Osteoblast (primary cell): ENCODE measurements around the gene PLXDC2. TPM values are rescaled to one million over a fixed set of nuclear protein-coding genes. Genes with fewer than 3 reads are reported as not detected.

Experiments
- DNase-seq: peaks from one replicate; pipeline ENCODE4 v3.0.0; 2011; ENCODE audit warnings: low spot score, mixed read lengths; ENCODE audit not compliant: insufficient read length; ENCODE audit errors: missing footprints
- H2AFZ ChIP-seq: 2 replicates; pipeline ENCODE4 v1.6.0; 2011; ENCODE audit warnings: mild to moderate bottlenecking, low read length
- H3K27ac ChIP-seq: 2 replicates; pipeline ENCODE4 v1.5.1; 2011; ENCODE audit warnings: mild to moderate bottlenecking, low read depth, low read length, moderate library complexity
- H3K27me3 ChIP-seq: 2 replicates; pipeline ENCODE4 v1.6.0; 2012; ENCODE audit warnings: mild to moderate bottlenecking, control low read depth, inconsistent platforms, low read length, moderate library complexity; ENCODE audit not compliant: insufficient read depth
- H3K36me3 ChIP-seq: 2 replicates; pipeline ENCODE4 v1.5.1; 2011; ENCODE audit warnings: mild to moderate bottlenecking, low read length, control low read depth, moderate library complexity; ENCODE audit not compliant: insufficient read depth
- H3K4me1 ChIP-seq: 2 replicates; pipeline ENCODE4 v1.5.1; 2011; ENCODE audit warnings: mild to moderate bottlenecking, low read length, control low read depth, moderate library complexity; ENCODE audit not compliant: insufficient read depth
- H3K4me2 ChIP-seq: 2 replicates; pipeline ENCODE4 v1.6.0; 2011; ENCODE audit warnings: mild to moderate bottlenecking, low read length; ENCODE audit not compliant: insufficient read depth
- H3K4me3 ChIP-seq: fragments of 200-600 bp; sonication (generic); 3 replicates; pipeline ENCODE4 v1.5.1; 2012; ENCODE audit warnings: mild to moderate bottlenecking, low read length, inconsistent platforms; ENCODE audit not compliant: insufficient read depth
- H3K79me2 ChIP-seq: 2 replicates; pipeline ENCODE4 v1.6.0; 2012; ENCODE audit warnings: mild to moderate bottlenecking, low read length, control low read depth, inconsistent platforms; ENCODE audit not compliant: insufficient read depth
- H3K9me3 ChIP-seq: 2 replicates; pipeline ENCODE4 v1.5.1; 2011; ENCODE audit warnings: low read depth, low read length, control low read depth
- H4K20me1 ChIP-seq: 2 replicates; pipeline ENCODE4 v1.6.0; 2012; ENCODE audit warnings: mild to moderate bottlenecking, low read length, control low read depth; ENCODE audit not compliant: insufficient read depth
- CTCF ChIP-seq: IDR thresholded peaks from 2 replicates; pipeline ENCODE4 v1.5.1; 2011; ENCODE audit warnings: mild to moderate bottlenecking, low read depth, low read length, moderate library complexity; ENCODE audit errors: extremely low read depth
- total RNA-seq: library from RNA; depleted of rRNA; stranded (reverse); fragments of >200 nt; gene quantifications from 2 replicates; pipeline ENCODE4 v1.2.3, GENCODE V29; 2012

The PLXDC2 gene
- total RNA-seq, 1 donor: 63.3 TPM

DNA sequence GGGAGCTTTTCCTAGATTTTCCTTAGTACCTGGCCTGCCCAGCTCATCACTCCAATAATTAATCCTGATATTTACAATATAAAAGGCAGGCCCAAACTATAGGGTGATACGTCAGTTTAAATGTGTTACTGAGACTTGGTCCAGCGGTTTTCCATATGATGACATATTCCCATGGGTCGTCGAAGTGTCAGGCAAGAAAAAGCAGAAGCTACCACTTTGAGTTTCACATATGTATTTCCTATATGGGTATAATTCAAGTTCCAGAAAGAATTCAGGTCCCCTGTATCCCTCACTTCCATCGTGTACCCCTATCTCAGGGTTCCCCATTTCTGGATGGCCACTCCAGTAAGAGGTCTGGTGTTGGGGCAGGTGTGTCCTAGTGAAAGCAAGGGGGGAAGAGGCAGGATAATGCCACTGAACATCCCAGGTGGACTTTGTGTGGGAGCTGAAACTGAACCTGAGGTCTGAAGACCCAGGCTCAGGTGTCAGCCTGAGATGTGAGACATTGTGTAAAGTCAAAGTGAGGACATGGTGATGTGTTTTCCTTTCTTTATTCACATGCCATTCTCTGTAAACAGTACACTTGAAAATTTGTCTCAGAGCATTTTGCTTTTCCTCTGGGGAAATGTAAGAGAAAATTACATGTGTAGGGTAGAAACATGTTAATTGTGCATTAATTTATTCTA is 167.8 kb downstream of the PLXDC2 start:
- no peak for TF ChIP-seq CTCF
- H3K36me3 ChIP-seq: no peaks in the 10 kb centered on the region
- no peak overlapping the region for H3K4me2 ChIP-seq
- no peaks in the 10 kb centered on the region for H3K9me3 ChIP-seq
- no peaks in the 10 kb centered on the region for H3K79me2 ChIP-seq
- H3K4me1 ChIP-seq: no peaks in the 10 kb centered on the region
- no peaks in the 10 kb centered on the region for H4K20me1 ChIP-seq
- H2AFZ ChIP-seq: no peak overlapping the region
- no peaks in the 10 kb centered on the region for H3K27me3 ChIP-seq
- H3K27ac ChIP-seq: no peak overlapping the region
- DNase-seq: no peak
- no peak overlapping the region for H3K4me3 ChIP-seq

DNA sequence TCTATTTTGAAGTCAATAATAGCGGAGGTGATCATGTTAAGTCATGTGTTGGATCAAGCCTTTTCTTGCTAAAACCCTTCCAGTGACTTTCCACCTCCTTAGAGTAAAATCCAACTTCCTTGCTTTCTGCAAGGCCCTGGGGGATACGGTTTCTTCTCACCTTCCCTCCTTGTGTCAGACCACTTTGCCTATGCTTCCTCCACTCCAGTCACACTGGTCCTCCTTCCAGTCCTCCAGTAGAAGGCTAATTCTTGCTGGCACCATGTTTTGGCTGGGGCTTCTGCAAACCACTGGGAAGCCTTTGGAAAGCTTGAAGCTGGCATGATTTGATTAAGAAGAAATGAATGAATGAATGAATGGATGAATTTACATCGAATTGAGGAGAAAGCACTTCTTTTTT is 169.5 kb downstream of the PLXDC2 start:
- TF ChIP-seq CTCF: no peak
- no peak for DNase-seq
- Histone ChIP-seq H3K4me2 (no peak overlapping the region), H3K9me3 (no peaks in the 10 kb centered on the region), H3K36me3 (no peaks in the 10 kb centered on the region), H3K4me3 (no peak overlapping the region), H3K79me2 (no peaks in the 10 kb centered on the region), H2AFZ (no peak overlapping the region), H3K27me3 (no peaks in the 10 kb centered on the region), H3K4me1 (no peaks in the 10 kb centered on the region), H4K20me1 (no peaks in the 10 kb centered on the region), H3K27ac (no peak overlapping the region)

GRCh38 chr10:19986591-19986990 is 170.4 kb downstream of the PLXDC2 start:
- H3K79me2 ChIP-seq: no peaks in the 10 kb centered on the region
- H3K4me3 ChIP-seq: no peak overlapping the region
- no peak for DNase-seq
- no peak overlapping the region for H3K4me2 ChIP-seq
- H3K27me3 ChIP-seq: no peaks in the 10 kb centered on the region
- no peaks in the 10 kb centered on the region for H3K4me1 ChIP-seq
- H2AFZ ChIP-seq: no peak overlapping the region
- H4K20me1 ChIP-seq: no peaks in the 10 kb centered on the region
- no peak overlapping the region for H3K27ac ChIP-seq
- no peaks in the 10 kb centered on the region for H3K36me3 ChIP-seq
- H3K9me3 ChIP-seq: no peaks in the 10 kb centered on the region
- TF ChIP-seq CTCF: no peak

GRCh38 chr10:19987931-19988330 is 171.7 kb downstream of the PLXDC2 start:
- Histone ChIP-seq H3K9me3 (no peaks in the 10 kb centered on the region), H3K4me1 (no peaks in the 10 kb centered on the region), H3K4me2 (no peak overlapping the region), H2AFZ (no peak overlapping the region), H3K36me3 (no peaks in the 10 kb centered on the region), H4K20me1 (no peaks in the 10 kb centered on the region), H3K27ac (no peak overlapping the region), H3K4me3 (no peak overlapping the region), H3K79me2 (no peaks in the 10 kb centered on the region), H3K27me3 (no peaks in the 10 kb centered on the region)
- no peak for TF ChIP-seq CTCF
- no peak for DNase-seq
